ENCODE results near the gene ZNF76.

The ZNF76 gene

DNA sequence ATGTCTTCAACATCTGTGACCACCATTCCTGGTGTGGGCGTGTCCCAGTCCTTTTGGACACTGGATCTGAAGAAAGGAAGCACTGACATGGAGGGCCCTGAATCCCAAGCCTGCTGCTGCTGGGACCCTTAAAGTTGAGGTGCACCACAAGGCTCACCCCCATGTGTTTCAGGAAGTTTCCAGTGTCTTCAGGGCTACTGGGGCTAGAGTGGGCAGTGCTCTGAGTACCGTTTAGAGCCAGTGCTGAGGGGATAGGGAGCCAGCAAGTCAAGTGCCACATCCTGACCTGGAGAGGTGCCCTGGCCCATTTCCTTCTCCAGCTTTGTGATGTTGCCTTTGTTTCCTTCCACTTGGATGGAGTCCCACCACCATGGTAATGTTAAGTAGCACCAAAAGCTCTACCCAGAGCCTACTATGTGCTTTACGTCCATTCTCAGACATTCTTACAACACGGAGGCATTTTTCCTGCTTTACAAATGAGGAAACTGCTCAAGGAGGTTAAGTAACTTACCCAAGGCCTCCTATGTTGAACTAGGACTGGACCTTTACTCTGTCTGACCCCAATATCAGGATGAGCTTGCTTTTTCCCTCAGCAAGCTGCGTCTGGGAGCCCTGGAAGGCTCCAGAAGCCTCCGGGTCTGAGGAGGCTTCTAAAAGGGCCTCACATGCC is 37.5 kb downstream of the ZNF76 start:
- TF ChIP-seq, protein P1, sequence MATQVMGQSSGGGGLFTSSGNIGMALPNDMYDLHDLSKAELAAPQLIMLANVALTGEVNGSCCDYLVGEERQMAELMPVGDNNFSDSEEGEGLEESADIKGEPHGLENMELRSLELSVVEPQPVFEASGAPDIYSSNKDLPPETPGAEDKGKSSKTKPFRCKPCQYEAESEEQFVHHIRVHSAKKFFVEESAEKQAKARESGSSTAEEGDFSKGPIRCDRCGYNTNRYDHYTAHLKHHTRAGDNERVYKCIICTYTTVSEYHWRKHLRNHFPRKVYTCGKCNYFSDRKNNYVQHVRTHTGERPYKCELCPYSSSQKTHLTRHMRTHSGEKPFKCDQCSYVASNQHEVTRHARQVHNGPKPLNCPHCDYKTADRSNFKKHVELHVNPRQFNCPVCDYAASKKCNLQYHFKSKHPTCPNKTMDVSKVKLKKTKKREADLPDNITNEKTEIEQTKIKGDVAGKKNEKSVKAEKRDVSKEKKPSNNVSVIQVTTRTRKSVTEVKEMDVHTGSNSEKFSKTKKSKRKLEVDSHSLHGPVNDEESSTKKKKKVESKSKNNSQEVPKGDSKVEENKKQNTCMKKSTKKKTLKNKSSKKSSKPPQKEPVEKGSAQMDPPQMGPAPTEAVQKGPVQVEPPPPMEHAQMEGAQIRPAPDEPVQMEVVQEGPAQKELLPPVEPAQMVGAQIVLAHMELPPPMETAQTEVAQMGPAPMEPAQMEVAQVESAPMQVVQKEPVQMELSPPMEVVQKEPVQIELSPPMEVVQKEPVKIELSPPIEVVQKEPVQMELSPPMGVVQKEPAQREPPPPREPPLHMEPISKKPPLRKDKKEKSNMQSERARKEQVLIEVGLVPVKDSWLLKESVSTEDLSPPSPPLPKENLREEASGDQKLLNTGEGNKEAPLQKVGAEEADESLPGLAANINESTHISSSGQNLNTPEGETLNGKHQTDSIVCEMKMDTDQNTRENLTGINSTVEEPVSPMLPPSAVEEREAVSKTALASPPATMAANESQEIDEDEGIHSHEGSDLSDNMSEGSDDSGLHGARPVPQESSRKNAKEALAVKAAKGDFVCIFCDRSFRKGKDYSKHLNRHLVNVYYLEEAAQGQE (IDR thresholded peaks at IDR 0.05; ENCODE audit: insufficient read depth in 1 of 2, low read depth in 2 of 2, low read length in 2 of 2), result no peak
- no peak; the same call in 1 of the 2 replicates for TF ChIP-seq POLR2AphosphoS5 (IDR thresholded peaks at IDR 0.05; ENCODE audit: low read depth, low read length)
- no peak for TF ChIP-seq SIN3A (IDR thresholded peaks at IDR 0.05; ENCODE audit: borderline replicate concordance, insufficient read depth, low read length)
- no peak for TF ChIP-seq TAF1 (IDR thresholded peaks at IDR 0.05; ENCODE audit: borderline replicate concordance, insufficient read depth, low read length)
- TF ChIP-seq FOXP2 (optimal IDR thresholded peaks at IDR 0.05; ENCODE audit: borderline replicate concordance, extremely low read depth, extremely low read length, insufficient read depth), result no peak

DNA sequence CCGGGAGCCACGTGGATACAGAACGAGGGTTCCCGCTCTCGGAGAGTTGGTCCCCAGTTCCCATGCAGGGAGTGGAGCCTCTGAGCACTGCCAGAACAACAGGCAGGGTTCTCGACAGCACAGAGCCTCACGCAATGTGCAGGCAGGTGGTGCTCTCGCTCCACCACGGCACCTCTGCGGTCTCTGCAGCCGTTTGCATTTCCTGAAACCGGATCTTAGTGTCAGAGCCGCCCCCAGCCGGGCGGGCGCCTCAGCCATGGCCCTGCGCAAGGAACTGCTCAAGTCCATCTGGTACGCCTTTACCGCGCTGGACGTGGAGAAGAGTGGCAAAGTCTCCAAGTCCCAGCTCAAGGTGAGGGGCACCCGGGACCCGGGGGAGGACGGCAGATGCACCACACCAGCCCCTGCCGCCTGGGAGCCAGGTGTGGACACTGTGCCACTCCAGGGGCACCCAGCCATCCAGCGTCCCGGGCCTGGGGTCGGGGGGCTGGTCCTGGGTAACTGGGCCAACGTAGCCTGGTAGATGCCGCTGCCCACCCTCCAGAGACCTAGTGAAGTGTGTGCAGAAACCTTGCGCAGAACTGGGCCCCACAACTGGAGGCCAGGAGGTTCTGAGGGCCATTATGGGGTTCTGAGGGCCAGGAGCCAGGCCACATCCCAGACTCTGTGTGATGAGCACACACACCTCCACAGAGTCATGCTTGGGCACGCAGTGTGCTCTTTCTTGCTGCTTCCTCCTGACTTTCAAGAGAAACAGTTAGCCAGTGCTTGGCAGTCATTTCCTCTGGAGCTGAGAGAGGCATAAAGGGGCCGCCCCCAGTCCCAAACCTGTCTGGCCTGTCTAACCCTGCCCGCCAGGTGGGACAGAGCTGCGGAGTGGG is 38.3 kb downstream of the ZNF76 start, which contains the start of gene DEF6:
Gene DEF6, plus strand, starts transcription at position 218 of the 881 bp plus-strand sequence. Its CDS starts 39 bp downstream, at position 257.
- TF ChIP-seq, protein P1 (IDR thresholded peaks at IDR 0.05; ENCODE audit: insufficient read depth in 1 of 2, low read depth in 2 of 2, low read length in 2 of 2), result no peak
- TF ChIP-seq FOXP2 (optimal IDR thresholded peaks at IDR 0.05; ENCODE audit: borderline replicate concordance, extremely low read depth, extremely low read length, insufficient read depth), result peak; percentile 97

DNA sequence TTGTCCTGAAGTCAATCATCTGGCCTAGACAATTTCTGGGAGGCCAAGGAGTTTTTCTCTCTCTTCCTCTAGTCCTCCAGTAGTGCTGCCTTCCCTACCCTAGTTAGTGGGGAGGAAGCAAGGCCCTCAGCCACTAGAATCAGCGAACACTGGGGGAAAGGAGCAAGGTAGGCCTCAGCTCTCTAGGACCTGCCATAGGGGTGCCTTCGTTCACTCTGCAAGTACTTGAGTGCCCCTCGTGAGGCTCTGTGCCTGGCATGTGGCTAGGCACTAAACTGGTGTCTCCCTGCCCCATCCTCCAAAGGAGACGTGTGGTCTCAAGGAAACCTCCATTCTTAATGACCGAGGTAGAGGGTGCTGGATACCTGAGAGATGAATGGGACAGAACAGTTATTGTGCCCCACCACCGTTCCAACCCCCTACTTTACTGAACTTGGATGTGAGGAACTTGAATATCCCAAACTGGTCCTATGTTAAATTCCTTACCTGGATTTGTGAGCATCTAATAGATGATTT is 39.1 kb downstream of the ZNF76 start:
- TF ChIP-seq SIN3A (IDR thresholded peaks at IDR 0.05; ENCODE audit: borderline replicate concordance, insufficient read depth, low read length) (no peak), POLR2AphosphoS5 (IDR thresholded peaks at IDR 0.05; ENCODE audit: low read depth, low read length) (no peak), TAF1 (IDR thresholded peaks at IDR 0.05; ENCODE audit: borderline replicate concordance, insufficient read depth, low read length) (no peak), FOXP2 (optimal IDR thresholded peaks at IDR 0.05; ENCODE audit: borderline replicate concordance, extremely low read depth, extremely low read length, insufficient read depth) (no peak)
- TF ChIP-seq, protein P1 (IDR thresholded peaks at IDR 0.05; ENCODE audit: insufficient read depth in 1 of 2, low read depth in 2 of 2, low read length in 2 of 2), result no peak

DNA sequence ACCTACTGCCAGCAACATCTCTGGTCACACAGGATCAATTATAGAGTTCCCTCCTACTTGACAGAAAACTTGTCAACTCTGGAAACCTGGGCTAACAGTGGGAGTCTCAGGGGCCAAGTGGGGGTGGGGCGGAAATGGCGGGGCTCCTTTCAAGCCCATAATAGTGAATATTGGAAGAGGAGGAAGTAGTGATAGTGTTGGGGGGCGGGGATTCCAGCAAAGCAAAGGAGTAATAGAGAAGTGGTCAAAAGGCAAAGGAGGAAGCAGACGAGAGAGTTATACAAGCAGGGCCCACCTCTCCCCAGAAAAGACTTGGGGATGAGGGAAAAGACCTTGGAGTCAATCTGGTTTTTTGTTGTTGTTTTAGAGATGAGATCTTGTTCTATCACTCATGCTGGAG is 40.1 kb downstream of the ZNF76 start:
- TF ChIP-seq FOXP2 (optimal IDR thresholded peaks at IDR 0.05; ENCODE audit: borderline replicate concordance, extremely low read depth, extremely low read length, insufficient read depth) (no peak), POLR2AphosphoS5 (IDR thresholded peaks at IDR 0.05; ENCODE audit: low read depth, low read length) (no peak), SIN3A (IDR thresholded peaks at IDR 0.05; ENCODE audit: borderline replicate concordance, insufficient read depth, low read length) (no peak), TAF1 (IDR thresholded peaks at IDR 0.05; ENCODE audit: borderline replicate concordance, insufficient read depth, low read length) (no peak)
- TF ChIP-seq, protein P1 (IDR thresholded peaks at IDR 0.05; ENCODE audit: insufficient read depth in 1 of 2, low read depth in 2 of 2, low read length in 2 of 2), result no peak

All from PFSK-1 (cell line).